ELF-1 (cell line): ENCODE data around the gene PIEZO2.
A peak's percentile ranks its signal among the peaks of the same experiment; 100 is the strongest.
"Not testable (repeated sequence)": the region's sequence is repeated elsewhere in the genome, so short reads cannot be mapped to it uniquely, and the experiment has no call there.

ENCODE experiments used
- DNase-seq: peaks from one replicate; pipeline ENCODE4 v3.0.0-alpha.2; 2016; ENCODE audit warnings: low read depth, low spot score

Gene PIEZO2

DNA sequence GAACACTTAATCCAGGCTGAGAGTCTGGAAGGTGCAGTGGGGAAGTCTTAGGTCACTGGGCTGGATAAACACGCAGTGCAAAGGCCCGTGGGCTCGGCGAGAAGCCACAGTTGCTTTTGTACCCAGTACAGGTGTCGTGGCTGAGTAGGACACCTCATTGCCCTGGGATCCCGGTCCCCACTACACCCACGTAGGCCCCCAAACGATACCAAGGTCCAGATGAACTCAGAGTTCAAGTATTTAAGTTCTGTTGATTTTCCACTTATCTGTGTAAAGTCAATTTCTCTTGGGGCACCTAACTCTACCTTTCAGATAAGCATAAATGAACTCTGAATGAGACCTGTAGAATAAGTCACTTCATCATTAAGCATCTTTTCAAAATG is 302.0 kb downstream of the PIEZO2 start:
- DNase-seq: no peak

DNA sequence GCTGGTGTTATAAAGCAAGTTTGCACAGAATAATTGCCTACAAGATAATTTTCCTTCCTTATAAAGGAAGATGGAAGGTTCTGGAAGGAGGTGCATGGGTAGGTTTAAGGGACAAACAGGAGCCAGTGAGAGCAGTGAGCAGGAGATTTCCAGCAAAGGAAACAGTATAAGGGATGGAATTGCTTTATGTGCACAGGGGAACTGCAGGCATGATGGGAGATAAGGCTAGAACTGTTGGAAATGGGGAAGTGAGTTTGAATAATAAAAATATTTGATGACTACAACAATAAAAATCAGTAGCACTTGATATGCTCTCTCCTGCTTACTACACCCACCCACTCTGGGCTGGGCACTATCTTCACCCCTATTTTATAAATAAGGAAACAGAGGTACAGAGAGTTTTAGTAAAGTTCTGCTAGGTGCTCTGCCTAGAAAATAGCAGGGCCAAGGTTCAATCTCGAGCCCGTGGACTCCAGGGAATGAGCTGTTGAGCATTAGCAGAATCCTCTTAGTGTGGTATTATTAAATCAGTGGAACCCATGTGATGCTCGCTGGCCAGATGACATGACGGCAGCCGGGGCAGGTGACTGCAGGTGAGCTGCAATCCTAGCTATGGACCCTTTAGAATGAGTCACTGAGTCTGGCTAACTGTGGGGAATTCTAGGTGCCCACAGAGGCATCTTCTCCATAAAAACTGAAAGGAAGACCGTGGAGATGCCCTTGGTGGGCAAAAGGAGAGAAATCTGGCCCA is 302.5 kb downstream of the PIEZO2 start:
- DNase-seq: no peak

DNA sequence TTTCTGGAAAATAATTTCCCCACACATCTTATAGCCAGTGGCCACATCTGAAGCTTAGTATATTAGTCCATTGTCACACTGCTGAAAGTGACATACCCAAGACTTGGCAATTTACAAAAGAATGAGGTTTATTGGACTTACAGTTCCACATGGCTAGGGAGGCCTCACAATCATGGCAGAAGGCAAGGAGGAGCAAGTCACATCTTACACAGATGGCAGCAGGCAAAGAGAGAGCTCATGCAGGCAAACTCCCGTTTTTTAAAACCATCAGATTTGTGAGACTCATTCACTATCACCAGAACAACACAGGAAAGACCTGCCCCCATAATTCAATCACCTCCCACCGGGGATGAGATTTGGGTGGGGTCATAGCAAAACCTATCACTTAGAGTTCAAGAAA is 303.3 kb downstream of the PIEZO2 start:
- DNase-seq: not testable (repeated sequence)

DNA sequence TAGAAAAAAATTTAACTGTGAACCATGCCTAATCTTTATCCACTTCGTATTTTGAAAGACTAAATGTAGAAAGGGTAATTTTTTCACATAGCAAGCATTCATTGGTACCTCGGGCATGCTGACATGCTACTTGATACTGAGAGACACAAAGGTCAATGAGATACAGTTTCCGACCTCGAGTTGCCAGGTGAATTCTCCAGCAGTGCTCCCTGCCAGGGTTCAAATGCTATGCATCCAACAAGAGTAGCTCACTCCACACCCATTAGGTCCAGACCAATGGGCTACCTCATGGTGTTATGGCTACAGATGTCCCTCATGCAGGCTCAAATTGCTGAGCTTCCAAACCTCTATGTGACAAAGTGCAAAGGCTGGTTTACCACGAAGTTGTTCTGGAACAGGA is 305.8 kb downstream of the PIEZO2 start:
- no peak for DNase-seq

DNA sequence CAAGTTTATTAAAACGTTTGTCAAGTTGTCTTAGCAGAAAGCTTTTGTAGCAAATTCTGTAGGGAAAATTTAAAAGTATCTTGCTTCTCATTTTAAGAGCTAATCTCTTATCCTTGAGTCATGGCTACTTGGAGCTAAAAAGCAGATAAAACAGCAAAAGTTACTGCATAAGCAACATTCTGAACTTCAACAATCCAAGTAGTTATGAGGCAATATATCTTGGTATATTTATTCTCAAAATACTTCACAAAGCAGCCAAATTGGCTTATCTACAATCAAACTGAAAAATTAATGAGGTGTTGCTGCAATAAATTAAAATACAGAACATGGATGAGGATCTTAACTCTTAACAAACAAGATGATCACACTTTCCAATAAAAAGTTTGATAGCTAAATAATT is 306.5 kb downstream of the PIEZO2 start:
- DNase-seq: no peak

DNA sequence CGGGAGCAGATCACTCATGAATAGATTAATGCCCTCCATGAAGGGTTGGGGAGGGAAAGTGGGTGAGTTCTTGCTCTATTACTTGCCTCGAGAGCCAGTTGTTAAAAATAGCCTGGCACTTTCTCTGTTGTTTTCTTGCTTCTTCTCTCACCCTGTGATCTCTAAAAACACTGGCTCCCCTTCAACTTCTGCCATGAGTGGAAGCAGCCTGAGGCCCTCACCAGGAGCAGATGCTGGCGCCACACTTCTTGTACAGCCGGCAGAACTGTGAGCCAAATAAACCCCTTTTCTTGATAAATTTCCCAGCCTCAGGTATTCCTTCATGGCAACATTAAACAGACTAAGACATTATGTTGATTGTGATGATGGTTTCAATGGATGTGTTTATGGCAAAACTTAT is 307.0 kb downstream of the PIEZO2 start:
- DNase-seq: no peak

DNA sequence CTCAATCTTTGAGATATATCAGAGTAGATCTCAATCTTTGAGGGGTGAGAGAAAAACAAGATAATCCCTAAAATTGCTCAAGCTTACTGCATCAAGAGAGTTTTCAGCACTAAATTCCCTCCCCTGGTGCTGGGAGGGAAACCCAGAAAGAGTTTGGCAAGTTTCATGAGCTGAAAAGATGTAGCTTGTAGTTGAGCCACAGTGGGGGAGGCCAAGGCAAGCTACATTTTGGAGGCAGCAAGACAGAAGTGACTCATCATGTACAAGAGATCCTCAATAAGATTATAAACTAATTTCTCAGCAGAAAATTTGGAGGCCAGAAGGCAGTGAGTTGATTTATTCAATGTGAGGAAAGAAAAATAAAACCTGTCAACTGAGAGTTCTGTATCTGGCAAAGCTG is 308.2 kb downstream of the PIEZO2 start:
- no peak for DNase-seq

DNA sequence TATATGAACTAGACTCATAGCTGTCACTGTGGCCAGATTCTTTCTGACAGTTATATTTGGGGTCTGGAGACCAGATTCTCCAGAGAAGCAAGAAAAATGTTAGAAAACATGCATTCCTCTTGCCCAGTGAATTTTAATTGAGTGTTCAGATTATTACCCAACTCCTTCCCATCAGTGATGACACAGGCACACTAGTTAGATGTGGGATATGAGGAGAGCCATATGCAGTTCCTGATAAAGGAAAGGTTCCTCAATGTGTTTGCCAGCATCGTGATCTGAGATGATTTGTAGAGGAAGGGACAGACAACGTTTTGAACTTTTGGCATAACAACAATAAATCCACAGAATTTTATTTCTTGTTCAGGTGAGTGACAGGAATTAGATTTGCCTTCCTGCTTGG is 308.6 kb downstream of the PIEZO2 start:
- DNase-seq: no peak

DNA sequence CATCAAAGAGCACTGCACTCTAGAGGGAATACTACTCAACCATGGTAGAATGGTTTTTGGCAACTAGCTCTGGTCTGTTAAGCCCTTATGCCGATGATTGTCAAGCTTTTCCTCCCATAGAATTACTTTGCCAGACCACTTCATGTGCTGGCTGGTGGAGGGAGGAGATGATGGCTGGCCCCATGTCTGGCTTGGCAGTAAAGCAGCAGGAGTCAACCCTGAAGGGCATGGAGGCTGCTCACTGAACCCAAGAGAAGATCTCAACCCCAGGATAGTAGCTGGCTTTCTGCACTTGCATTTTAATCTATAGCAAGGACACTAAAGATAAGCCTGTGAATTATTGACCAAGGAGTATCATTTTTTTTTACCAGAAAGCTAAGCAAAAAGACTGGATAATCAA is 309.9 kb downstream of the PIEZO2 start:
- no peak for DNase-seq

DNA sequence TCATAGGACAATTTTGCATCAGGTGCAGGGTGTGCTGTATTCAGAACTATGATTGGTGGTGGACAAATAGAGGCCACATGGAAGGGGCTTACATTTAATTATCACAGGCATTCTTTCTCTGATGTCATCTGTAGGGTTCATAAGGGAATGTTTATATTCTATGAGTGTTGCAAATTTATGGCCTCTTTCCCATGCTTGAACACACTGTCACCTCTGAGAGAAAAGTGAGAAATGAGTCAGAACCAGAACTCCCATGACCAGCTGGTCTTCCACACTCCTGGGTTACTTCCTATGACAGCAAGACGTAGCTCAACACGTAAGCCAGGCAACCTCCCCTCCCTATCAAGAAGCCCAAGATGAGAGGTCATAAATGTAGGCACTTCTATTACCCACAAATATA is 310.8 kb downstream of the PIEZO2 start:
- no peak for DNase-seq

DNA sequence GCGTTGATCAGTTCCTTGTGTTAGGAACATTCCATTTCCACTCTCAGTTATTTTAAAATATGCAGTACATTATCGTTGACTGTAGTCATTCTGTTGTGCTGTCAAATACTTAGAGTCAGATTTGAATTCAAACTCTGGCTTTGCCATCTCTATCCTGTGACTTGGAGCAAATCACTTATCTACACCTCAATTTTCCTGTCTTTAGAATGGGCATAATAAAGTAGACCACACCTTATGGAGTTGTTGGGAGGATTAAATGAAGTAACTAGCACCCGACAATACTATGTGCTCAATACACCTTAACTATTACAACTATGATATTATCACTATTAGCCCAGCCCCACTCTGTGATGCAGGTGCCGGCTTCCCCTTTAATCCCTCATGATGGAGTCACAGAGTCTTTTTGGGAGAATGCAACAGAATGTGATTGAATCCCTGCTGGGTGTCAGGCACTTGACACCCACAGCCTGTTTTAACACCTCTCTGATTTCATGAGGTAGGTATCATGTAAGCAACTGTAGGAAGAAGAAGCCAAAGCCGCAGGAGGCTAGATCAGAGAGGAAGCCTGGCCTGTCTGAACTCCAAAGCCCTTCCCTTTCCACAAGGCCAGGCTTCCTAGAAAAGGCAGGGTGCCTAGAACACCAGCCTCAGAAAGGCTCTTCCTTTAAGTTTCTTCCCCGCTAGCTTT is 315.1 kb downstream of the PIEZO2 start:
- DNase-seq: no peak

DNA sequence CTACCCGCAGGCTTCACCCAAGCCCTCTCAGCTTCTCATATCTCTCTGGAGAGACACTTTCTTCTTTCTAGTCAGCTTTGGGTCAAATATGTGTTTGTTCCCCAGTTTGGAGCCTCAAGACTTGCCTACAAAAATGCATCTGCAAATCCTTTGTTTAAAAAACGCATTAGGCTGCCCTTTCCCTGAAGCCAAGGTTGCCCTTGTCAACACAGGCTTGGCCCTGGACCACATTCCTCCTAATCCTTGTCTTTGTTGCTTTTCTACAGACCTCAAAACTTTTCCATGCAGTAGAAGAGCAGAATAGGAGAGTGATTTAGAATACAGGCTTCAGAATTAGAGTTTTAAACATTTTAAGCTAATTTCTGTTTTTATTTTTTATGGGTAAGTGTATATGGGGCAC is 315.7 kb downstream of the PIEZO2 start:
- DNase-seq: no peak

DNA sequence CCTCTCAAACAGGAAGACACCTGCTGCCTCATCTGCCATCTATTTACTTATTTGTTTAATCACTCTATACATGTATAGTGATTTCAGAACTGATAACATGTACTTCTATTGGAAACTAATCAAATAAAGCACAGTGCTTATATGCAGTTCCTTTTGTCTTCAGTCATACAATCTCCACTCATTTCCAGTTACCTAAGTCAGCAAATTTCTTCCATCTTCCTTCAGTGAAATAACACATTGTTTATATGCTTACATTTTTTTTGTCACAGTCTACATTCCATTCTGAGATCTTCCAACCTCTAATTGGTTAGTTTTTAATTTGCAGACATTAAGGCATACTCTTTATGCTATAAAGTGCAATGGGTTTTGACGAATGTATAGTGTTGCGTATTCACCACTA is 323.0 kb downstream of the PIEZO2 start:
- DNase-seq: no peak

DNA sequence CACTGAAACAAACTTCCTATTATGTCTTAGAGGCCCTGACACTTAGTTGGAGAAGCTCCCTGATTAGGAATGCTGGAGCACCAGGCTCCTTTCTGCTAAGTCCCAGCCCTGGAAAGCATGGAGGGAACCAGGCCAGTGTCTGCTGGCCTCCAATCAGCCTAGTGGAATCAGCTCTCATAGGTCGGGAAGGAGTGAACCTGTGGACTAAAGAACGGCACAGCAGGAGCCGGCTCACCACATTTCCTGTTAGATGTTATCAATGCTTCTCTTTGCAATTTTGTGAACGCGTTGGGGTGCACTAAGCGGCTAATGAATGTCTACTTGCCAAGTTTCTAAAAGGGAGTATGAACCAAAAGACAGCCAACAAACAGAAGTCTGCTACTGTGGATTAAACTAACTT is 326.9 kb downstream of the PIEZO2 start:
- DNase-seq: peak; percentile 51

DNA sequence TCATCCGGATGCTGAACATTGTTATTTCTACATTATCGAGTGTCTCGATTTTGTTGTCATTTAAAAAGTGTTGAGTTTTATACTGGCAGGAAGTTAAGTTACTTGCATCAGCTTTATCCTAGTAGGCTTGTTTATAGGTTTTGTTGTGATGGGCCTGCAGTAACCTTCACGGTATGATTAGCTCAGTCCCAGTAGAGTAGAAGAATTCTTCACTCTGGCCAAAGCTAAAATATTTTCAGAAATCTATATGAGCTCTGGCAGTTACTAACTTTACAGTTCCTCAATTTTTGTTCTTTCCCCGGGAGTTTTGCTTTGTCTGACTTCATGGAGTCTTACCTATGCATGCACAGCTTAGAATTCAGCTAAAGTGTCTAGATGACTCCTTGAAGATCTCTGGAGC is 328.7 kb downstream of the PIEZO2 start:
- no peak for DNase-seq

DNA sequence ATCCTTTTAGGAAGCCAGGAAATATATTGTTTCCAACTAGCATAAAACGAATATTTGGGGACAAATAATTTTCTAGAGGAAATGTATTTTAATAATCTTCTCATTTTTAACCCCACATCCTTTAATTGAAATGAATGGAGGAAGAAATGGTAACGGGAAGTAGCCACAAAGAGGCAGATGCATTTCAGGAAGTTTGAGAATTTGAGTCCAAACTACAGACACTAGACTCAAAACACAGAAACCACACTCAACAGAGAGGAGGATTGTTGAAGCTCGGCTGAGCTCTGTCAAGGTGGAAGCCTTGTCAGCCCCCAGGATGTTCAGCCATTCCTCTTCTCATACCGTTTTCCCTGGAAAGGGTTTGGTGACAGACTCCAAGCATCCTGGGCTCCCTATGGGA is 335.0 kb downstream of the PIEZO2 start:
- no peak for DNase-seq

DNA sequence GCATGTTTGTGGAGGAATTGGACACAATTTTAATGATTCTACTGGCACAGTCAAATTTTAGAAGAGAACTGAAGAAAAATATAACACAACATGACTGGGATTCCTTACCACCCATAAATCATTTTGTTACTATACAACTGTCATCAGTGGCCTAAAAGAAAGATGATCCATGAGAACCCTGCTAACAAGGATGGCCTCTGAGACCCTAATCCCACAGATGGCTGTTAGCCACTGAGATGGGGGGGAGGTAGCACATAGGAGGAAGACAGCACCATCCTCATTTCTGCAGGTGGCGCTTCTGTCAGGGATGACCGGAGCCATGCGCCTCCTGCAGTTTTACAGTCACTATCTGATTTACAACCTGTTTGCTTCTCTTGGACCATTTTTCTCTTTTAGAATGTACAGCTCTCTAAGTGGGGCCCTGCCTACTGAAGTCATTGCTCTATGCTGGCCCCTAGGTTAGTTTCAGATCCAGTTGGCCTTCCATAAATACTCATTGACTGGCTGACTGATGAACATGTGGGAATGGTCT is 343.7 kb downstream of the PIEZO2 start:
- no peak for DNase-seq

DNA sequence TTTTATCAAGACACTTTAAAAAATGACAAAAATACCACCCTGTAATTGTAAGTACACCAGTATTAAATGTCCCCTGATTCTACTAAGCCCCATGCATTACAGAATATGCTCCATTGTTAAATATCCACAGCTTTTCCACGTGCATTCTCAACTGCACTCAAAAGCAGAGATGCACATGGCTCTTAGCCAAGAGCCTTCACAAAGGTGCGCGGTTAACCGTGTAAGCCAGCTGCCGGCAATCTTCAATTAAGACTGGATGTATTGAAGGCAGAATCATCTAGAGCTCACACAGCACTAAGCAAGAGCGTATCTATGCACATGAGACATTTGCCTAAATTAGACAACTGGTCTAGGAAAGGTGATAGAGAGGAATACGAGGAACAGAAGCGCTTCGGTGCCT is 345.2 kb downstream of the PIEZO2 start:
- no peak for DNase-seq

DNA sequence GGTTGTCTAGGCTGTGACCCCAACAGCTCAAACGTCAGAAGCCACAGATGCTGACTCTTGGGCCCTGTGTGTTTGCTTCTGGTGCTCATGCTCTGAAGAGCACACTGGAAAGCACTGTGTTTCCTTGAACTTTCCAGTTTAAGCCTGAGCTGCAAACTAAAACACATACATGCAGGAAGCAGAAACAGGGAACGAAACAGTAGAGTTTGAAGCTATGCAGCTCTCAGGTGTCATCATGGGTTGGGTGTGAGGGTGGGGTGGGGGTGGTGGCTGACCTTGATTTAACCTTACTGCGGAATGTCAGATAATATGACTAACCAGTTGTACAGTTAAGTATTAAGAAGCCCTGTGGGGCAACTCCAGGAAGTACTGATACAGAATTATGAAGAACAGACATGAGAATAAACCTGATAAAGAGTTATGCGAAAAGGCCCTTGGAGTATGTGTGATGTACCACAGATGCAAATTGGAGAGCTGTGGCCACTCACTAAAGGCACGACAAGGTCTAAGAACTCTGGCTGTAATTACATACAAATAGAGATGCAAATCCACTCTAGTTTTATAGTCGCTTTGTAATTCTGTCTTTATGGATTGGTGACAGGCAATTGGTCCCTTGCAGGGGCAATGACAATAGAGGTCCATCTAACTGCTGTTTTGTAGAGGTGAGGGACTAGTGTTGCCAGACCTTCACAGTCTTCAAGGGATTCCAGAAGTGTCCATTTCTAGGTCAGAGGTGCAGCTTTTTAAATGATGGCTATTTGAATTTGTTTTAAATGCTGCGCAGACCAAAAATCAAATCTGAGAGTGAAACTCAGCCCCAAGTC is 350.4 kb downstream of the PIEZO2 start:
- no peak for DNase-seq

DNA sequence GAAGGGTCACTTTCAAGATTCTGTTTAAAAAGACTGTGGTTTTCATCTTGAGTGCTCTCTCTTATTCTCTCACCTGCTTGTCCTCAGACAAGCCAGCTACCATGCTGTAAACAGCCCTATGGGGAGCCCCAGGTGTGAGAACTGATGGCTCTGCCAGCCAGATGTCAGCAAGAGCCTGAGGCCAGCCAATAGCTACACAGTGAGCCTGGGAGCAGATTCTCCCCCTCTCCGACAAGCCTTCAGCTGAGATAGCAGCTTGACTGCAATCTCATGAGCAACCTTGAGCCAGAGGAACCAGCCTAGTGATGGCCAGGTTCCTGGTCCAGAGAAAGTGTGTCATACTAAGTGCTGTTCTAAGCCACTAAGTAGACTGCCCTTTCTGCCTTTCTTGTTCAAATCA is 351.5 kb downstream of the PIEZO2 start:
- peak; percentile 40 for DNase-seq

DNA sequence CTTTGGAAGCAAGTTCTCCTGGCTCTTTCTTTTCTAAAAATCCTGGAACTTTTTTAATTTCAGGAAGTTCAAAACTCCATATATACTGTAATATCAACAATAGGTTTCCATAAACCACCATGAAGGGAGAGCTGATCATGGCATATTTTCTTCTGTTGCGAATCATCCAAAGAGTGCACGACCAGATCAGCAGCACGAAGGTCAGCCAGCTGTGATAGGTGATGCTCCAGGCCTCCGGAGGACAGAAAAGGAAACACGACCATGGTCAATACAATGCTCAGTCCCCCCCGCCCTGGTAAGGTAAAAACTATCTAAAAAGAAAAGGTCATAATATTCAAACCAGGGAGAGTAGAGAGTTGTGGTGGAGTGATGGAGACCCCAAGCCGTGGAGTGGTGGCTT is 354.6 kb downstream of the PIEZO2 start:
- DNase-seq: no peak

DNA sequence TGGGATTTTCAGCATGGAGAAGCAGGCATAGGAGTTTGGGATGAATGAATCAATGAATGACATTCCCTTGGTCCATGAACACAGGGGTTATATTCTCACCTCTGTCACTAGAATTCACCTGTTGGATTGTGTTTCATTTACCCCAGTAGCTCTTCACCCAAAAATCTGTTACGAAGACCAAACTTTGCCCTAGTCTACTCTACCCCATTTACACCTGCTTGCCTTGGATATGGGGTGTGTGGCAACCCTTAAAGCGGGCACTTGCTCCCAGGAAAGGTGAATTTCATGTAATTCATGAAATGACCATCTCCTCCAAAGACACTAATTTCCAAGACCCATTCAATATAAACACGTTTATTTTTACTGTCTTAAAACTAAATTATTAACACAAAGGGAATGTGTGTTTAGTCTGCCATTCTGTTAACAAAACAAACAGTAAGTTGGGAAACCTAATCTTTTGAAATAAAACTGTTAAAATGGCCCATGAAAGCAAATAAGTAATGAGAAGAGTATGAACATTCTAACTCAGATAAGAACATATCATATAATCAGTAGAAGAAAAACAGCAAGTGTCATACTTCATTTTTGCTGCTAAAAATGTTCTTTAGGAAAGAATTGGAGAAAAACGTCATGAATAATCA is 355.5 kb downstream of the PIEZO2 start:
- DNase-seq: no peak
